ENCODE results near the gene FAM76B.

The FAM76B gene

DNA sequence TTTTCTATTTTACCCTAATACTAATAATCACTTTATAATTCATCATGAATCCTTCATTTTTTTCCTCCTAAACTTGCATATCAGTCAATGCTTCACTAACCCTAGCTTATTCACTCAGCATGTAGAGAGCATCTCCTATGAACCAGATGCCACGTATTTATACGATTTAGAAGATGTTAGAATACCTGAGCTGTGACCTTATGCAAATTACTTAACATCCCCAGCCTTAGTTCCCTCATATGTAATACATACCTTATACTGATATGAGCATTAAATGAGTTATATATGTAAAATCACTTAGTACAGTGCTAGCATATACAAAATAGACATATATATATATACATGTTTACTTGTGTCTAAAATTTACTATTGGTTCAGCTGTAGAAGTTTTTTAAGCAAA is 9.0 kb downstream of the FAM76B start:
- TF ChIP-seq, protein P1, sequence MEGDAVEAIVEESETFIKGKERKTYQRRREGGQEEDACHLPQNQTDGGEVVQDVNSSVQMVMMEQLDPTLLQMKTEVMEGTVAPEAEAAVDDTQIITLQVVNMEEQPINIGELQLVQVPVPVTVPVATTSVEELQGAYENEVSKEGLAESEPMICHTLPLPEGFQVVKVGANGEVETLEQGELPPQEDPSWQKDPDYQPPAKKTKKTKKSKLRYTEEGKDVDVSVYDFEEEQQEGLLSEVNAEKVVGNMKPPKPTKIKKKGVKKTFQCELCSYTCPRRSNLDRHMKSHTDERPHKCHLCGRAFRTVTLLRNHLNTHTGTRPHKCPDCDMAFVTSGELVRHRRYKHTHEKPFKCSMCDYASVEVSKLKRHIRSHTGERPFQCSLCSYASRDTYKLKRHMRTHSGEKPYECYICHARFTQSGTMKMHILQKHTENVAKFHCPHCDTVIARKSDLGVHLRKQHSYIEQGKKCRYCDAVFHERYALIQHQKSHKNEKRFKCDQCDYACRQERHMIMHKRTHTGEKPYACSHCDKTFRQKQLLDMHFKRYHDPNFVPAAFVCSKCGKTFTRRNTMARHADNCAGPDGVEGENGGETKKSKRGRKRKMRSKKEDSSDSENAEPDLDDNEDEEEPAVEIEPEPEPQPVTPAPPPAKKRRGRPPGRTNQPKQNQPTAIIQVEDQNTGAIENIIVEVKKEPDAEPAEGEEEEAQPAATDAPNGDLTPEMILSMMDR (IDR thresholded peaks at IDR 0.05; ENCODE audit: low read depth, low read length): no peak
- DNase-seq (ENCODE audit: extremely low read depth, low read depth): no peak

DNA sequence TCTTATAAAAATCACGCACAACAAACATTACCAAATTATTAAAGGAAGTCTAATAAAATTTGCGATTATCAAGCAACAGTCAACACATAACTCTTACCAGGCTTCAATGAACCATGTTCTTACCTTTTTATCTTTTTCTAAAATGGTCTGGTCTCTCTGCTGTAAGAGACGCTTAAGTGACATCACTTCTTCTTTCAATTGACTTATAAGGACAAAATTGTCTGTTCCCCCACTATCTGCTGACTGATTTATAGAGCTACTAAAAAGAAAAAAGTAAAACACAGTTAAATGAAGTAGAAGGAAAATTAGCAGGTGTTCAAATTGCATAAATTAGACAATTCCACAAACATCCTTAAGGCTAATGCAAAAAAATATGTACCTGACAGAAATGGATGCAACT is 10.9 kb downstream of the FAM76B start:
- TF ChIP-seq, protein P1 (IDR thresholded peaks at IDR 0.05; ENCODE audit: low read depth, low read length): no peak
- DNase-seq (ENCODE audit: extremely low read depth, low read depth): no peak

DNA sequence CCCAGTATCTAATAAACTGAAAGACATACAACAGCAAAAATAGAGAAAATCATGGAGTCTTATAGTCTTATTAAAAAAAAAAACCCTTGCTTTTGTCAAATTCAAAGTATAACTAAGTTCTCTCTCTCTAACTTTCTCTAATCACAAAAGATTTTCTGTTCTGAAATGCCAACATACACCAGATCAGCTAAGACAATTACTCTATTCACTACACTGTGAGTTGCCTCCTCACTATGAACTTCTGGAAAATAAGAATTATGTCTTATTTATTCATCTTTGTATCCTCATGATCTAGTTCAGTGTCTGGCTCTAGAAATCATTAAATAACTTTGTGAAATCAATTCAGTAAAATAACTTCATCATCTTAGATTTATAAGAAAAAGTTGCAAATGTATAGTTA is 12.7 kb downstream of the FAM76B start:
- no peak for DNase-seq (ENCODE audit: extremely low read depth, low read depth)
- TF ChIP-seq, protein P1 (IDR thresholded peaks at IDR 0.05; ENCODE audit: low read depth, low read length): no peak

DNA sequence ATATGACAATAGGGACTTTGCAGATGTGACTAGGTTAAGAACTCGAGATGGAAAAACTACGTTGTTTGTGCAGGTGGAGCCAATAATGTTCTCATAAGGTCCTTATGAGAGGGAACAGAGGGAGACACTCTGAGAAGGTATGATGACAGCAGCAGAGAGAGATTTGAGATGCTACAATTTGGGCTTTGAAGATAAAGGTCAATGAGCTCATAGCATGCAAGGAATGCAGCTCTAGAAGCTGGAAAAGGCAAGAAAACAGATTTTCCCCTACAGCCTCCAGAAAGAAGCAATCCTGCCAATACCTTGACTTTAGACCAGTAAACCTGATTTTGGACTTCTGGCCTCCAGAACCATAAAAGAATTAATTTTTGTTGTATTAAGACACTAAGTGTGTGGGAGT is 21.1 kb downstream of the FAM76B start:
- DNase-seq (ENCODE audit: extremely low read depth, low read depth): no peak
- TF ChIP-seq, protein P1 (IDR thresholded peaks at IDR 0.05; ENCODE audit: low read depth, low read length): no peak

DNA sequence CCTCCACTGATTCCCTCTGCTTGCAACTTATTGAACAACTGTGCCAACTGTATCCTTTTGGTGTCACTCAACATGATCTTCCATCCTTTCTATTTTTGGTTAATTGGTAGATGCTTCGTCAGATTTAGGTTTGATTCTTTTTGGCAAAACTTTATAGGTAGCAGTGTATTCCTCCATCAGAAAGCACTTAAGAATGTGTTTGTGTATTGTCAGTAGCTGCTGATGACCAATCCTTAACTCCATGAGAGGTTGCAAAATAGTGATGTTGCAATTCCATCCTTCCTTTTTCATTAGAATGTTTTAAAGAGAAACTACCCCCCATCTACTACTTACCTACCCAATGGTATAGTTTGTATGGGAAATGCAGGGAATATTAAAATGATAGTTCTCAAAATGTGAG is 22.1 kb downstream of the FAM76B start:
- DNase-seq (ENCODE audit: extremely low read depth, low read depth): peak; percentile 18
- TF ChIP-seq, protein P1 (IDR thresholded peaks at IDR 0.05; ENCODE audit: low read depth, low read length): no peak

DNA sequence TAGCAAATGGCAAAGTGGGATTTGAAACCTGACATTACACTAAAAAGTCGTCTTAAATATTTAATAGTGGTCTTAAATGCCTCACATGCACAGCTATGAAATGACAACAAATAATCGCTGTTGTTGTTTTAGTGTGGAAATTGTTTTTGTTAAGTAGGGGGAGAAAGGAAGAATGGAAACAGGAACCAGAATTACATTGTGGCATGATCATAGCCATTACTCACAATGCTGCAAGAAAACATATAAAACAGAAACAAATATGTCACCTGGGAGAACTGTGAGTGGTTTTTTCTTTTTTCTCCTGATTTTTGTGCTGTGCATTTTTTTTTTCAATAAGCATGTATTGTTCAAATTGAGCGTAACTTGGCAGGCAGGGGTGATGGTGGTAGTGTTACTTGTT is 22.9 kb downstream of the FAM76B start:
- no peak for DNase-seq (ENCODE audit: extremely low read depth, low read depth)
- TF ChIP-seq, protein P1 (IDR thresholded peaks at IDR 0.05; ENCODE audit: low read depth, low read length): no peak

DNA sequence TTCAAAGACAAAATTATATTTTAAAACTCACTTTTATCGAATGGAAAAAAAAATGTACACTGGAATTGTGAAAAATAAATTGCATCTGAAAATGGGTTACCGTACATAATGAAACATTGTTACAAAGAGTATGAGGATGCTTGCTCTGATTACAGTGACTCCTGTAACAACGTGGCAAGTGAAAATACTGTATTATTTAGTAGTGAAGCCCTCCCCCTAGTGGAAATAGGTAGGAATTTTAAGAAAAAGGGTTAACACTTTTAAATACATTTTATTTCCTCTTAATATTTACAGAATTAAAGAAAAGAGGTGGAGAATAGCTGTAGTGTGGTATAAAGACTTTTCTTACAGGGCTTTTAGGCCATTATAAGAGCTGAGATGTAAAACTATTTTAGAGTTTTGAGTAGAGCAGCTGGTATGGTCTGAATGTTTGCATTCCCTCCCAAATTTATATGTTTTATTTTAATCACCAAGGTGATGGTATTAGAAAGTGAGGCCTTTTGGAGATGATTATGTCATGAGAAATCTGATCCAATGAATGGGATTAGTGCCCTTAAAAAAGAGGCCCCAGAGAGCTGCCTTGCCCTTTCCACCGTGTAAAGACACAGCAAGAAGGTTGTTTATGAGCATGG is 25.2 kb downstream of the FAM76B start:
- TF ChIP-seq, protein P1 (IDR thresholded peaks at IDR 0.05; ENCODE audit: low read depth, low read length): peak; percentile 48
- DNase-seq (ENCODE audit: extremely low read depth, low read depth): peak; percentile 39
